OCI-LY1 (cell line): Measurements from ENCODE around the gene OR9K2.

Experiments used
- H2AFZ ChIP-seq: fragments of 200-600 bp; sonication (generic), shearing (Covaris generic); 2 replicates; pipeline ENCODE4 v1.6.0; 2014; ENCODE audit warnings: antibody characterized with exemption, mild to moderate bottlenecking, low read length
- H3F3A ChIP-seq: fragments of 200-600 bp; sonication (generic), shearing (Covaris generic); 2 replicates; pipeline ENCODE4 v1.6.0; 2014; ENCODE audit warnings: mild to moderate bottlenecking, antibody characterized with exemption, low read length, moderate library complexity; ENCODE audit not compliant: insufficient read depth
- H3K27ac ChIP-seq: fragments of 200-600 bp; sonication (generic); 2 replicates; pipeline ENCODE4 v1.5.1; 2014; ENCODE audit warnings: low read length, mixed run types, mild to moderate bottlenecking, low read depth; ENCODE audit not compliant: poor library complexity, severe bottlenecking
- H3K27me3 ChIP-seq: fragments of 200-600 bp; sonication (generic); 2 replicates; pipeline ENCODE4 v1.6.0; 2014; ENCODE audit warnings: antibody characterized with exemption, mild to moderate bottlenecking, low read length, moderate library complexity; ENCODE audit not compliant: insufficient read depth
- H3K36me3 ChIP-seq: fragments of 200-600 bp; sonication (generic); 2 replicates; pipeline ENCODE4 v1.6.1; 2014; ENCODE audit warnings: mild to moderate bottlenecking, antibody characterized with exemption, low read length, moderate library complexity, mixed read lengths; ENCODE audit not compliant: insufficient read depth
- H3K4me1 ChIP-seq: fragments of 200-600 bp; sonication (generic); 2 replicates; pipeline ENCODE4 v1.5.1; 2014; ENCODE audit warnings: mild to moderate bottlenecking, low read length, moderate library complexity; ENCODE audit not compliant: insufficient read depth, severe bottlenecking
- H3K4me2 ChIP-seq: fragments of 200-600 bp; sonication (generic), shearing (Covaris generic); 2 replicates; pipeline ENCODE4 v1.6.1; 2014; ENCODE audit warnings: low read length
- H3K4me3 ChIP-seq: fragments of 200-600 bp; sonication (generic); 2 replicates; pipeline ENCODE4 v1.5.1; 2014; ENCODE audit warnings: low read length, low read depth, mild to moderate bottlenecking, mixed read lengths; ENCODE audit not compliant: poor library complexity, severe bottlenecking
- H3K79me2 ChIP-seq: fragments of 200-600 bp; shearing (Covaris generic); 2 replicates; pipeline ENCODE4 v1.6.1; 2016; ENCODE audit warnings: mixed run types, low read length, mixed read lengths; ENCODE audit not compliant: insufficient read depth
- H3K9ac ChIP-seq: fragments of 200-600 bp; sonication (generic), shearing (Covaris generic); 2 replicates; pipeline ENCODE4 v1.6.1; 2014; ENCODE audit warnings: mild to moderate bottlenecking, low read length, mixed read lengths
- H3K9me2 ChIP-seq: fragments of 200-600 bp; sonication (generic), shearing (Covaris generic); 2 replicates; pipeline ENCODE4 v1.6.1; 2014; ENCODE audit warnings: low read depth, mild to moderate bottlenecking, low read length, mixed read lengths
- H3K9me3 ChIP-seq: fragments of 200-600 bp; shearing (Covaris generic); 2 replicates; pipeline ENCODE4 v1.6.1; 2014; ENCODE audit warnings: low read length, mixed read lengths
- H4K20me1 ChIP-seq: fragments of 200-600 bp; sonication (generic), shearing (Covaris generic); 2 replicates; pipeline ENCODE4 v1.6.0; 2016; ENCODE audit warnings: mild to moderate bottlenecking, low read length; ENCODE audit not compliant: insufficient read depth
- CTCF ChIP-seq: fragments of 200-600 bp; sonication (generic), shearing (Covaris generic); IDR thresholded peaks from 2 replicates; pipeline ENCODE4 v1.5.1; 2017; ENCODE audit warnings: mild to moderate bottlenecking, antibody characterized with exemption, low read length, moderate library complexity, mixed read lengths
- EZH2 ChIP-seq: fragments of 200-600 bp; sonication (generic), shearing (Covaris generic); IDR thresholded peaks from 2 replicates; pipeline ENCODE4 v1.8.0; 2017; ENCODE audit warnings: borderline replicate concordance, mixed run types, mild to moderate bottlenecking, antibody characterized with exemption, low read length, moderate library complexity, mixed read lengths

The OR9K2 gene

GRCh38 chr12:55126106-55126505, at the start of gene OR9K2:
Gene OR9K2 (plus strand): TSS chr12:55126406. CDS start chr12:55129835, 3,429 bp downstream.
- no peak for TF ChIP-seq EZH2
- no peak for TF ChIP-seq CTCF
- no peaks in the 10 kb centered on the region for H3K9me3 ChIP-seq
- no peaks in the 10 kb centered on the region for H3K79me2 ChIP-seq
- H3K27me3 ChIP-seq: no peaks in the 10 kb centered on the region; the same call in 1 of the 2 replicates
- no peaks in the 10 kb centered on the region for H3K9me2 ChIP-seq
- no peak within 1 kb of the TSS for H3K4me2 ChIP-seq
- no peaks in the 10 kb centered on the region for H3F3A ChIP-seq
- H3K36me3 ChIP-seq: no peaks in the 10 kb centered on the region
- H3K4me3 ChIP-seq: no peak within 1 kb of the TSS
- H3K27ac ChIP-seq: no peak within 1 kb of the TSS
- no peaks in the 10 kb centered on the region for H3K4me1 ChIP-seq
- H3K9ac ChIP-seq: no peak within 1 kb of the TSS
- no peaks in the 10 kb centered on the region for H4K20me1 ChIP-seq
- no peak within 1 kb of the TSS for H2AFZ ChIP-seq

GRCh38 chr12:55092579-55092978, 33.6 kb upstream of the OR9K2 start:
- Histone ChIP-seq H3K9me3 (no peaks in the 10 kb centered on the region), H3K27me3 (no peaks in the 10 kb centered on the region), H4K20me1 (no peaks in the 10 kb centered on the region), H3K4me1 (no peaks in the 10 kb centered on the region), H3K9ac (no peak overlapping the region), H3K27ac (no peak overlapping the region), H3K4me3 (no peak overlapping the region), H3F3A (no peaks in the 10 kb centered on the region), H3K4me2 (no peak overlapping the region), H3K79me2 (no peaks in the 10 kb centered on the region), H3K9me2 (no peaks in the 10 kb centered on the region), H3K36me3 (no peaks in the 10 kb centered on the region), H2AFZ (no peak overlapping the region)
- no peak for TF ChIP-seq EZH2
- peak; percentile 7; the same call in 1 of the 2 replicates for TF ChIP-seq CTCF

GRCh38 chr12:55112378-55112875, 13.8 kb upstream of the OR9K2 start:
- H3K4me1 ChIP-seq: no peaks in the 10 kb centered on the region
- no peak overlapping the region for H3K4me3 ChIP-seq
- H4K20me1 ChIP-seq: no peaks in the 10 kb centered on the region
- H2AFZ ChIP-seq: no peak overlapping the region
- no peaks in the 10 kb centered on the region for H3K9me2 ChIP-seq
- TF ChIP-seq EZH2: no peak
- no peak for TF ChIP-seq CTCF
- H3K9me3 ChIP-seq: no peaks in the 10 kb centered on the region
- no peaks in the 10 kb centered on the region for H3K27me3 ChIP-seq
- no peaks in the 10 kb centered on the region for H3K36me3 ChIP-seq
- H3K27ac ChIP-seq: no peak overlapping the region
- no peak overlapping the region for H3K9ac ChIP-seq
- no peaks in the 10 kb centered on the region for H3K79me2 ChIP-seq
- H3K4me2 ChIP-seq: no peak overlapping the region
- no peaks in the 10 kb centered on the region for H3F3A ChIP-seq
